AG04450 (cell line): ENCODE results near the gene RFFL. TPM values are rescaled to one million over a fixed set of nuclear protein-coding genes. Genes with fewer than 3 reads are reported as not detected.

Experiments used
- CTCF ChIA-PET: fragments of 300-600, 350-600 bp; formaldehyde crosslinking; extraction: SDS; loops from one replicate; lab custom pipeline; 2022; ENCODE audit warnings: antibody characterized with exemption, inconsistent platforms; lab: Charles Lee
- POLR2A ChIA-PET: fragments of 350-600 bp; formaldehyde crosslinking; extraction: SDS; loops from one replicate; lab custom pipeline; 2021; ENCODE audit warnings: antibody characterized with exemption, inconsistent platforms; lab: Yijun Ruan, JAX
- DNase-seq: peaks from one replicate; pipeline ENCODE4 v3.0.0-alpha.2; 2011; ENCODE audit warnings: low read depth, low spot score
- H3K27ac ChIP-seq: one replicate; pipeline ENCODE4 v1.5.1; 2012; ENCODE audit warnings: low read depth, low read length, control low read depth
- H3K27me3 ChIP-seq: one replicate; pipeline ENCODE4 v1.6.0; 2012; ENCODE audit warnings: low read length; ENCODE audit not compliant: control insufficient read depth, insufficient read depth
- H3K4me3 ChIP-seq: 2 replicates; pipeline ENCODE4 v1.5.1; 2011; ENCODE audit warnings: mild to moderate bottlenecking, low read depth, low read length, control low read depth
- H3K9me3 ChIP-seq: 2 replicates; pipeline ENCODE4 v1.5.1; 2012; ENCODE audit warnings: low read length; ENCODE audit not compliant: control insufficient read depth, insufficient read depth
- polyA plus RNA-seq: library from polyadenylated mRNA; depleted of rRNA; stranded (reverse); fragments of >200 nt; gene quantifications from 2 replicates; pipeline ENCODE4 v1.2.3, GENCODE V29; 2011
- TF ChIP-seq, protein P1 (sequence below): IDR thresholded peaks from 2 replicates; pipeline ENCODE4 v1.5.1; 2011; ENCODE audit warnings: low read depth, low read length, control low read depth, inconsistent platforms

RFFL gene
- polyA plus RNA-seq, 1 experiment, result 11.0 TPM

DNA sequence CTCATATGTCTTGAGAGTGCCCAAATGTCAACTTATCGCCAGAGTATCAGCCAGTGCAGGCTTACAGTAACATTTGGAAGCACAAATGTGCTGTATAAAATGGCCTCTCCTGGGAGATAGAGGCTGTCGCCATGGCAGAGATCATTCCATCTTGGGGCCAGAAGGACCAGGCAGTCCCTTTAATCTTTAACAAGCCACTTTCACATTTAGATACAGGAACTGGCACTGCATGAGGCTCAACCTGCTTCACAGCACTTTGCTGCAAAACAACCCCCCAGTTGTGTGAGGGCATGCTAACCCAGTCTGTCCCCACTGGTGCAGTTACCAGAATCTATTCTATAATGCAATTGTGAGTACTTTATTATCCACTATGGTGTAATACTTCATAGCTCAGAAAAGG is 4.7 kb upstream of the RFFL start:
- ChIA-PET POLR2A (no interaction called here), CTCF (no interaction called here)
- TF ChIP-seq, protein P1, sequence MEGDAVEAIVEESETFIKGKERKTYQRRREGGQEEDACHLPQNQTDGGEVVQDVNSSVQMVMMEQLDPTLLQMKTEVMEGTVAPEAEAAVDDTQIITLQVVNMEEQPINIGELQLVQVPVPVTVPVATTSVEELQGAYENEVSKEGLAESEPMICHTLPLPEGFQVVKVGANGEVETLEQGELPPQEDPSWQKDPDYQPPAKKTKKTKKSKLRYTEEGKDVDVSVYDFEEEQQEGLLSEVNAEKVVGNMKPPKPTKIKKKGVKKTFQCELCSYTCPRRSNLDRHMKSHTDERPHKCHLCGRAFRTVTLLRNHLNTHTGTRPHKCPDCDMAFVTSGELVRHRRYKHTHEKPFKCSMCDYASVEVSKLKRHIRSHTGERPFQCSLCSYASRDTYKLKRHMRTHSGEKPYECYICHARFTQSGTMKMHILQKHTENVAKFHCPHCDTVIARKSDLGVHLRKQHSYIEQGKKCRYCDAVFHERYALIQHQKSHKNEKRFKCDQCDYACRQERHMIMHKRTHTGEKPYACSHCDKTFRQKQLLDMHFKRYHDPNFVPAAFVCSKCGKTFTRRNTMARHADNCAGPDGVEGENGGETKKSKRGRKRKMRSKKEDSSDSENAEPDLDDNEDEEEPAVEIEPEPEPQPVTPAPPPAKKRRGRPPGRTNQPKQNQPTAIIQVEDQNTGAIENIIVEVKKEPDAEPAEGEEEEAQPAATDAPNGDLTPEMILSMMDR, result no peak
- no peak overlapping the region for H3K4me3 ChIP-seq
- no peak for DNase-seq
- H3K27ac ChIP-seq, result no peak overlapping the region
- H3K9me3 ChIP-seq, result no peaks in the 10 kb centered on the region
- H3K27me3 ChIP-seq, result no peaks in the 10 kb centered on the region

DNA sequence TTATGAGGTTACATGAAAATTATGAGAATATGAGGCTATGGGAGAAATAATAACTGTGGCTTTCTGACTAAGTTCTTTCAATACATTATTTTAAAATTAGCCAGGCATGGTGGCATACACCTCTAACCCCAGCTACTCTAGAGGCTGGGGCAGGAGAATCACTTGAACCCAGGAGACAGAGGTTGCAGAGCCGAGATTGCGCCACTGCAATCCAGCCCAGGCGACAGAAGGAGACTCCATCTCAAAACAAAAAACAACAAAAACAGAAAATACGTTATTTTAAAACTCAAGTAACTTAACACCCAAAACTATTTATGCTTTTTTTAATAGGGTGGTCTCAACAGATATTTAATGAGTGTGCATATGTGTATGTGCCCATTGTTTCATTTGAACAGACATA is 2.4 kb upstream of the RFFL start:
- H3K9me3 ChIP-seq, result no peaks in the 10 kb centered on the region
- H3K4me3 ChIP-seq, result no peak overlapping the region
- no peak overlapping the region for H3K27ac ChIP-seq
- CTCF ChIA-PET, result interaction anchor here (0.8 to 3.6 kb wide), 3 partner anchors 19 to 24 kb away, joined by 4 to 28 read pairs (median 5); no protein-coding TSS in a partner anchor
- POLR2A ChIA-PET, result no interaction called here
- TF ChIP-seq, protein P1, result no peak
- no peaks in the 10 kb centered on the region for H3K27me3 ChIP-seq
- no peak for DNase-seq

DNA sequence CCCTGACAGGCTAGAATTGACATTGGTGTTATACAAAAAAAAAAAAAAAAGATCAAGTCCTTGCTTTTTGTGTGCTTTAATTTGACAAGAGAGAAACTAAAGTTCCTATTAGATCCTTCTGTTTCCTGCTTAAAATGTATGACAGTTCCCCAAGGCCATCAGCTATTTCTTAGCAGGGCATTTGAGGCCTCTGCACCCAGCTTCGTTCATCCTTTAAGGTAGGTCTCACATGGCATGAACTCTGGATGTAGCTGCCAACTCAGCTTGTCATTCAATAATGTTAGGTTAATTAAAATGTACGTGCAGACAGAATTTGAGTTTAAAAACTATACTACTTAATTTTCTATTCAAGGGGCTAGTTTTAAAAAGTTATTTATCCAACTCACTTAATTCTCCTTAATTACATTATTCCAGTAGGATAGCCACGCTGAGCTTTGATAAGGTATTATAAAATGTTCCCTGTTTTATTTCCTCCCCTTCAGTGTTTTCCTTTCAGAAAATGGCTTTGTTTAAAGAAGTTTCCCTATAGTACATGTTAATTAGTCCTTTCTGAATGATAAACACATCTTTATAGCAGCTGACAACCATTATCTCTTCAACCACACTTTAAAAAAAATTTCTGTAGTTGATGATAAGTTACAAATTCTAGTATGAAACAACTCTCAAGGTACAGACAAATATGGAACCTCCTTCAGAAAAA is 1.2 kb upstream of the RFFL start:
- H3K4me3 ChIP-seq, result no peak overlapping the region
- H3K9me3 ChIP-seq, result no peaks in the 10 kb centered on the region
- no peaks in the 10 kb centered on the region for H3K27me3 ChIP-seq
- TF ChIP-seq, protein P1, result no peak
- CTCF ChIA-PET, result interaction anchor here (0.6 to 3.6 kb wide), 7 partner anchors 11 to 704 kb away, joined by 3 to 28 read pairs (median 4); no protein-coding TSS in a partner anchor
- POLR2A ChIA-PET, result interaction anchor here (1.1 to 2.5 kb wide), 2 partner anchors 62 to 84 kb away, joined by 3 to 9 read pairs; partner anchors contain the start of gene LIG3
- DNase-seq, result no peak
- H3K27ac ChIP-seq, result peak overlapping the region; percentile 71

DNA sequence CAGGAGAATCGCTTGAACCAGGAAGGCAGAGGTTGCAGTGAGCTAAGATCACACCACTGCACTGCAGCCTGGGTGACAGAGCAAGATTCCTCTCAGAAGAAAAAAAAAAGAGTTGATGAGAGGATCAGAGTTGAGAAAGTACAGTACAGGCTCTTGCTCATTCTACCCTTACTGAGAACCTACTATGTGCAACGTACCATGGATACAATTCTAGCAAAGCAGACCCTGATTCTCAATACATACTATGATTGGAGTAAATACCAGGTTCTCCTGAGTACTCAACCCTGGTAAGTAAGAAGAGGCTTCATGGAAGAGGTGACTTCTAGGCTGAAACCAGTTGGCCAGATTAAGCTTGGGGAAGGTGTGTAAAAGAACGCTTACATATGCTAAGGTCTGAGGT is 1.2 kb downstream of the RFFL start:
- no peaks in the 10 kb centered on the region for H3K27me3 ChIP-seq
- TF ChIP-seq, protein P1, result no peak
- ChIA-PET POLR2A (no interaction called here), CTCF (interaction anchor here (1.0 to 3.6 kb wide), 3 partner anchors 28 to 65 kb away, joined by 7 to 28 read pairs (median 8); no protein-coding TSS in a partner anchor)
- H3K9me3 ChIP-seq, result no peaks in the 10 kb centered on the region
- no peak overlapping the region for H3K27ac ChIP-seq
- no peak for DNase-seq
- no peak overlapping the region for H3K4me3 ChIP-seq

DNA sequence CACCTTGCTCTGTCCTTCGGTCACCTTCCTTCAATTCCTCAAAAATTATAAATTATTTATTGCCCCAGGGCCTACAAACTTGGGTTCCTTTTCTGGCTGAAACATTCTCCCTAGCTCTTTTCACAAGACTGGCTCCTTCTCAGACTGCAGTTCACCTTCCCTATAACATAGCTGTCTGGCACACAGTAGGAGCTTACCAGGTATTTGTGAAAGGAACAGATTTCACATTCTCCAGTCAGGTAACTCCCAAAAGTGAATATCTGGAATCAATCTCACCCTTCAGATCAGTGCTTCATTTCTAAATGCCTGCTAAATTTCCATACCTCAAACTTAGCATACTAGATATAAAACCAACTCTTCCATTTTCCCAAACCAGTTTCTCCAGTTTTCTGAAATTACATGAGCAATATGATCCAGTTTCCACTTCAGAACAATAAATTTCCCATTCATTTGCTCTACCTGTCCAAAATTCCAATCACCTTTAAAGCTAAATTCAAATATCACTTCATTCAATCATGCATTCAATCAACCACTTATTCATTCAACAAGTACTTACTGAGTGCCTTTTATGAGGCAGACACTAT is 6.1 kb downstream of the RFFL start:
- H3K27me3 ChIP-seq, result no peaks in the 10 kb centered on the region
- TF ChIP-seq, protein P1, result no peak
- H3K4me3 ChIP-seq, result no peak overlapping the region
- DNase-seq, result no peak
- no peaks in the 10 kb centered on the region for H3K9me3 ChIP-seq
- H3K27ac ChIP-seq, result no peak overlapping the region
- ChIA-PET CTCF (interaction anchor here (0.6 kb wide), 1 partner anchor 35 kb away, joined by 4 read pairs; no protein-coding TSS in a partner anchor), POLR2A (no interaction called here)
